CD4-positive, alpha-beta T cell treated with Interleukin-2 at 100 ng/mL for 4 hours (primary cell): Measurements from ENCODE around the gene CHMP6.

Experiments used
- DNase-seq: peaks from one replicate; pipeline ENCODE4 v3.0.0-alpha.2; 2020; ENCODE audit warnings: low spot score

CHMP6 gene

GRCh38 chr17:80970762-80971703 lies 20.6 kb upstream of the CHMP6 start:
- no peak for DNase-seq

GRCh38 chr17:80971704-80972304 lies 19.8 kb upstream of the CHMP6 start:
- DNase-seq = no peak

- no peak for DNase-seq
These were observed 14.9 kb upstream of the CHMP6 start for GRCh38 chr17:80976701-80977100.

GRCh38 chr17:80977172-80977571 lies 14.5 kb upstream of the CHMP6 start:
- DNase-seq = no peak

- DNase-seq = no peak
These were observed 12.8 kb upstream of the CHMP6 start for GRCh38 chr17:80978499-80979497.

GRCh38 chr17:80979547-80980378 lies 11.9 kb upstream of the CHMP6 start:
- DNase-seq = no peak

DNA sequence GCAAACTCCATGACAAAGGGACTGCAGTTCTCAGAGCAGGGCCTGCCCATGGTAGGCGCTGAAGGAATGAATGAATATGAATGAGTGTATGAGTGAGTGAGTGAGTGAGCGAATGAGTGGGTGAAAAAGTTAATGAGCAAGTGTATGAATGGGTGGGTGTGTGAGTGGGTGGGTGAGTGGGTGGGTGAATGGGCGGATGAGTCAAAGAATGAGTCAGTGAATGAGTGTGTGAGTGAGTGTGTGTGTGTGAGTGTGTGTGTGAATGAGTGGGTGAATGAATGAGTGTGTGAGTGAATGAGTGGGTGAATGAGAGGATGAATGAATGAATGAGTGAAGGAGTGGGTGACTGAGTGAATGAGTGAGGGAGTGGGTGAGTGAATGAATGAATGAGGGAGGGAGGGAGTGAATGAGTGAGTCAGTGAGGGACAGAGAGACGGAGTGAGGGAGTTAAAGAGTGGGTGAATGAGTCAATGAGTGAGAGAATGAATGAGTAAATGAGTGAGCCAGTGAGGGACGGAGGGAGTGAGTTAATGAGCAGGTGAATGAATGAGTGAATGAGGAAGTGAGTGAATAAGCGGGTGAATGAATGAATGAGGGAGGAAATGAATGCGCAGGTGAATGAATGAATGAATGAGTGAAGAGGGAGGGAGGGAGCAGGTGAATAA lies 11.1 kb upstream of the CHMP6 start:
- DNase-seq = peak; percentile 59

DNA sequence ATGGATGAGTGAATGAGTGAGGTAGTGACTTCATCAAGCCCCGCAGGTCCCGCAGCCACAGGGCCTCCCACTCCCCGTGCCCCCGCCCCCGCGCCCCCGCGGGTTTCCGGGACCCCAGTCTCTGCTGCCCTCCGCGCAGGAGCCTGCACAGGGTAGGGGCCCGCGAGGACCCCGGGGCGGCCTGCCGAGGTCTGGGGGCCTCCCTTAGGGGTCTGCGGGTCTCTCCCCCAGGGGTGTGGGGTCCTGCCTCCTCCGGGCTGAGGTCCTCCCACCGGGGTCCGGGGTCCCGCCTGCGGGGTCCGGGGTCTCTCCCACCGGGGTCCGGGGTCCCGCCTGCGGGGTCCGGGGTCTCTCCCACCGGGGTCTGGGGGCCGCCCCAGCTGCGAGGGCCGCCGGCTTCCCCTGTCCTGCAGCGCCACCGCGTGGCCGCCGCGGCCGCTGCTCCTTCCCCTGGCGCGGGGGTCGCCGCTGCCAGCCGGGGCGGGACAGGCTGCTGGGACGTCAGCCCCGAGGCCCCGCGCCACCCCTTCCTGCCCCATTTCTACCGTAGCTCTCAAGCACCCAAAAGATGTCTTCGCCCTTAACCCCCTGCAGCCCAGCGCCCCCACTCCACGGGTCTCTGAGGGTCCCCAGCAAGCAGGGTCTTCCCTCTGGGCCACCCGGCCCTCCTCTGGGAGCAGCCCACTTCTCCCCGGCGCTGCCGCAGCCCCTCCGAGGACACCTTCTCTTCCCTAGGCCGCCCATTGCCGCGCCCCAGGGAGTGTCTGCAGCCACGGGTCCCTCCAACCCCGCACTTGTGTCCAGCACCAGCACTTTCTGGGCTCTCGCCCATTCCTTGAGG lies 10.4 kb upstream of the CHMP6 start:
- no peak for DNase-seq

DNA sequence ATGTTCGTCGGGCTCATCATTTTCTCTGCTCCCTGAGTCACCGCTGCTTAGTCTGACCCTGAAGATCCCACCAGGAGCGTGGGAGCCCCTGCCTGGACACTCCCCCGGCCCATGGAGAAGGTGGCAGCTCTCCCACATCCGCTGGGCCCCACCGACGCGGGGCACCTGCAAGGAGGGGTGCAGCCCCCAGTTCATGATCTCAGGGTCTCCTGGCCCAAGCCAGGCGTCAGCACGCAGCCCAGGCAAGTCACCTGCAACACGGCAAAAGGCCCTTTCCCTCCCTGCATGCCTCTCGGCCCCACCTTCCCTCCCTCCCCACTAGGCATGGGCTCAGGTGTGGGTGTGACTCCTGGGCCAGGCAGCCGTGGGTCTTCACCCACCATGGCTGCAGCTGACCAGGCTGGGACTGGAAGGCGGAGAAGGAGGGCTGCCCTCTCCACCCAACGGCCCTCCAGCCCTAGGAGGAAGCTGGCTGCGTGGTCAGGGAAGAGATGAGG lies 9.7 kb upstream of the CHMP6 start:
- DNase-seq = no peak

DNA sequence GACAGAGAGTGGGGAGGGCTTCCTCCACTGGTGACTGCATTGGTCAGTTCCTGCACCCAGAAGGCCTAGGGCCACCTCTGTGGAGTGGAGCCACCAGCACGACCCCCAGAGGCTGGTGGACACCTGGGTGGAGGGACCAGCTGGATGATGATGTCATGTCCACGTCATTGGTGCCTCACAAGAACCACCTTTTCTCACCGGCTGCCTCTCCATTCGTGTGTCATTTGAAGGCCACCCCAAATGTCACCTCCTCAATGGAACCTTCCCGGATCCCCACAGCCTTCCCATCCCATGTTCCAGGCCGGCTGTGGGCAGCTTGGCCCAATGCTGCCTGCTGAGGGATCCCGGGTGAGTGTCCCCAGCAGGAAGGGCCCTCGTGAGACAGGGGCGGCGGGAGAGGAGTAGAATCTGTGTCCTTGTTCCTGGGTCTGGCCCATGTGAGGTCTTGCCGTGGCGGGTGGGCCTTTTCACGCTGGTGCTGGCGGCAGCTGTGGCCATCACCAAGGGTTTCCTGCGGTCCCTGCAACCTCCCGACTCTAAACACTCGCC lies 9.1 kb upstream of the CHMP6 start:
- no peak for DNase-seq

DNA sequence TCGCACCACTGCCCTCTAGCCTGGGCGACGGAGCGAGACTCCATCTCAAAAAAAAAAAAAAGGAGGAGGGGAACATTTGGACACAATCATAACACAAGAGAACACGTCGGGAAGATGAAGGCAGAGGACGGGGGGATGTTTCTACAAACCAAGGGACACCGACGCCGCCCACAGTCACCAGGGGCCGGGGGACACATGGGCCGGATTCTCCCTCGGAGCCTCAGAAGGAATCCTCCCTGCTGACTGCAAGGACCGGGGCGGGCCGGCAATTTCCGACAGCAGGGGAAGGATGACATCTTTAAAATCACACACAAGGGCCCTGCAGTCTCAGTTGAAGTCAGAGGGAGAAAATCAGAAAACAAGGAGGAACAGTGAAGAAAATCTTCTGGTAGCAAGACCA lies 8.1 kb upstream of the CHMP6 start:
- no peak for DNase-seq

DNA sequence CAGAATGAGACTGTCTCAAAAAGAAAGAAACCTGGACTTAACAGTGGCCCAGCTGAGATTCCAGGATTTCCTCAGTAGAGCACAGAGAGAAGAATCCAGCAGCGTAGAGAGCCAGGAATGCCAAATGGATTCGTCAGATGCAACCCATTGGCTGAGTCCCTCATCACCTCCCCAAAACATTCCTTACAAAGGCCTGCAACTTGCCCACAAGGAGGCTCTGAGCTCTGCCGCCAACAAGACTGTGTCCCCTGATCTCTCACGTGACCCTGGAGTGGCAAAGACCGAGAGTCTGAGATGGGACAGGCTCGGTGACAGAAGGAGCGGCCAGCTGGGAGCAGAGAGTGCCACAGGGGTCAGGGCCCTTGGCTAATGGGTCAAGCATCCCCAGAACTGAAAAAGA lies 6.9 kb upstream of the CHMP6 start:
- no peak for DNase-seq

DNA sequence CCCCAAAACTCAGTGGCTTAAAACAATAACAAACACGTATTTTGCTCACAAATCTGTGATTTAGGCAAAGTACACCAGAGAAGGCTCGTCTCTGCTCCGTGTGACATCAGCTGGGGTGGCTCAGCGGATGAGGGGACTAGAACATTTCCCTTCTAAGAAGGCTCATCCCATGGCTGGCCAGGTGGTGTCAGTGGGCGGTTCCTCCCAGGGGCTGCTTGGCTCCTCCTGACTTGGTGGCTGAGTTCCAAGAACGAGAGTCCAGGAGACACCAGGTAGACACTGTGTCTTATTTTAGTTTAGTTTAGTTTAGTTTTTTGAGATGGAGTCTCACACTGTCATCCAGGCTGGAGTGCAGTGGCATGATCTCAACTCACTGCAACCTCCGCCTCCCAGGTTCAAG lies 5.6 kb upstream of the CHMP6 start:
- no peak for DNase-seq

DNA sequence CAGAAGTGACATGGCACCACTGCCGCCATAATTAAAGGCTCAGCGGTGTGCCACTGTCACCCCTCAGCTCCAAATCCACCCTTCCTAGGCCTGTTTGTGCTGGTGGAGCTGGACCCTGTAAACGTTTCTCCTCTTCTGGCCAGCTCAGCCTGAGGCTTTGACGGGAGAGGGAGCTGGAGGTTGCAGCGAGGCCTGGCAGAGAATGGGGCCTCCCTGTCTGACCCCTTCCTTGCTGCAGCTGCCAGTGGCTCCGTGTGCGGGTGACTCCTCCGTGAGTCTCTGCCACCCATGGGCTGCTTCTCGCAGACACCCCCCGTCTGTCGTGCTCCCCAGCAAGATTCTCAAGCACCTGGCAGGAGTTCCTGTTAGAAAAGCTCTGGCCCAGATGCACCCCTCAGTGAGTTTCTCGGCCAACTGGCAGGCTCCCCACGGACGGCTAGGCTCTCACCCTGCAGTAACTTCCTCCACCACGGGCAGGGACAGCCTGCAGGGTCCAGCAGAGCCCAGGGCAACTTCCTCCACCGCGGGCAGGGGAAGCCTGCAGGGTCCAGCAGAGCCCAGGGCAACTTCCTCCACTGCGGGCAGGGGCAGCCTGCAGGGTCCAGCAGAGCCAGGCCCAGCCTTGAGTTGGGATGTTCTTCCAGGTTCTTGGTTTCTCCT lies 4.7 kb upstream of the CHMP6 start:
- no peak for DNase-seq

- no peak for DNase-seq
These were observed 3.6 kb upstream of the CHMP6 start for GRCh38 chr17:80987941-80988461.

DNA sequence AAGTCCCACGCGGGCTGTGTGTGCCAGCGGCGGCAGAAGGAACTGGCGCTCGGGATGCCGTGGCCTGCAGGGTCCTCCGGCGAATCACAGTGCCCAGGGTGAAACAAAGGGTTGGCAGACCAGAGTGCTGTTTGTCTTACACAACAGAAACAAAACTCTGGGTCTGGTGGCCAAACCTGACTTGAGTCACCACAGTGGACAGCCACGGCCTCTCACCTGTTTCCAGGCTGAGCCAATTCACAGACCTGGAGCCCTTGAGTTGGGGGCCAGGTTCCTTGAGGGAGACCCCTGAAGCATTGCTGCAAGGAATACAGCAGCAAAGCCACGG lies 2.1 kb upstream of the CHMP6 start:
- DNase-seq = no peak

- DNase-seq = no peak
These were observed 558 bp upstream of the CHMP6 start for GRCh38 chr17:80990921-80991644.
